Mammary epithelial cell (primary cell): ENCODE measurements around the gene UGT1A1.

Experiments used
- EZH2 ChIP-seq: IDR thresholded peaks from 2 replicates; pipeline ENCODE4 v1.6.1; 2012; ENCODE audit warnings: low read length, inconsistent platforms, borderline replicate concordance
- TF ChIP-seq, protein P1 (sequence below), 2 donors: IDR thresholded peaks in 1 of 2; conservative IDR thresholded peaks in 1 of 2; 2 replicates each; pipeline ENCODE4 v1.5.1; 2011 to 2012; ENCODE audit warnings: inconsistent platforms in 2 of 2, low read length in 2 of 2, mild to moderate bottlenecking in 2 of 2, control low read depth in 1 of 2, low read depth in 1 of 2; ENCODE audit not compliant: insufficient read depth in 1 of 2; ENCODE audit errors: extremely low read depth in 1 of 2

DNA sequence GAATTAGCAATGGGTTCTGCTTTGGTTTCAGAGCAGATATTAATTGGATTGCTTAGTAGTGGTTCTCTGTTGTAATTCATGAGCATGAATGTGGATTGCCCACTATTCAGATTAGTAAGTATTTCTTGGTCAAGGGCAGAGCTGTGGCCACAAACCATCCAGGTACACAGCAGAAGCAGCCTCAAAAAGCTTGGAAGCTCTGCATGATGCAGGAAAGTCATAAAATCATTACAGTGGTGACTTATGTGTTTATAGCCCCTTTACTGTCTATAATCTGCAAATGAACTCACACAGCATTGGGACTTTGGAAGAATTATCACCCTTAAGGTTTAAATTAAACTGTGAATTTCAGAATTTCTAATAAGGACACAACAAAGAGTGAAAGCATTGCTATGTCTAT lies 1.9 kb upstream of the UGT1A1 start:
- TF ChIP-seq, protein P1, sequence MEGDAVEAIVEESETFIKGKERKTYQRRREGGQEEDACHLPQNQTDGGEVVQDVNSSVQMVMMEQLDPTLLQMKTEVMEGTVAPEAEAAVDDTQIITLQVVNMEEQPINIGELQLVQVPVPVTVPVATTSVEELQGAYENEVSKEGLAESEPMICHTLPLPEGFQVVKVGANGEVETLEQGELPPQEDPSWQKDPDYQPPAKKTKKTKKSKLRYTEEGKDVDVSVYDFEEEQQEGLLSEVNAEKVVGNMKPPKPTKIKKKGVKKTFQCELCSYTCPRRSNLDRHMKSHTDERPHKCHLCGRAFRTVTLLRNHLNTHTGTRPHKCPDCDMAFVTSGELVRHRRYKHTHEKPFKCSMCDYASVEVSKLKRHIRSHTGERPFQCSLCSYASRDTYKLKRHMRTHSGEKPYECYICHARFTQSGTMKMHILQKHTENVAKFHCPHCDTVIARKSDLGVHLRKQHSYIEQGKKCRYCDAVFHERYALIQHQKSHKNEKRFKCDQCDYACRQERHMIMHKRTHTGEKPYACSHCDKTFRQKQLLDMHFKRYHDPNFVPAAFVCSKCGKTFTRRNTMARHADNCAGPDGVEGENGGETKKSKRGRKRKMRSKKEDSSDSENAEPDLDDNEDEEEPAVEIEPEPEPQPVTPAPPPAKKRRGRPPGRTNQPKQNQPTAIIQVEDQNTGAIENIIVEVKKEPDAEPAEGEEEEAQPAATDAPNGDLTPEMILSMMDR (conservative IDR thresholded peaks at IDR 0.05 in 1 of 2, IDR thresholded peaks at IDR 0.05 in 1 of 2; ENCODE audit: extremely low read depth in 1 of 2, insufficient read depth in 1 of 2, low read depth in 1 of 2, low read length in 2 of 2), result no peak
- no peak for TF ChIP-seq EZH2
